Sigmoid colon (tissue), 4 donors: ENCODE measurements around the gene IL17REL.

Source experiments
- CTCF ChIP-seq, 4 experiments: fragments of 450-650 bp in 3 of 4; fragments of 200-600 bp in 1 of 4; IDR thresholded peaks; one replicate each; pipeline ENCODE4 v1.5.1; 2016 to 2019; ENCODE audit warnings: antibody characterized with exemption in 4 of 4, mild to moderate bottlenecking in 3 of 4, moderate library complexity in 2 of 4
- POLR2A ChIP-seq, 2 donors: fragments of 450-650 bp; IDR thresholded peaks; one replicate each; pipeline ENCODE4 v1.6.1; 2016; ENCODE audit warnings: antibody characterized with exemption in 2 of 2, mild to moderate bottlenecking in 2 of 2, moderate library complexity in 2 of 2
- POLR2AphosphoS5 ChIP-seq, 4 donors: sonication (generic); formaldehyde crosslinking; IDR thresholded peaks; one replicate each; pipeline ENCODE4 v1.6.1; 2017; ENCODE audit warnings: antibody characterized with exemption in 4 of 4

GRCh38 chr22:49957826-49958365 is 54.7 kb downstream of the IL17REL start:
- TF ChIP-seq POLR2A (IDR thresholded peaks at IDR 0.05) (no peak), POLR2AphosphoS5 (IDR thresholded peaks at IDR 0.05) (no peak), CTCF (IDR thresholded peaks at IDR 0.05) (no peak)
